ENCODE measurements around the gene OR6S1. TPM values are rescaled to one million over a fixed set of nuclear protein-coding genes. Genes with fewer than 3 reads are reported as not detected.
A peak's percentile ranks its signal among the peaks of the same experiment; 100 is the strongest.

The OR6S1 gene
- total and polyA plus RNA-seq, 2 experiments from 2014 or later = not detected

- Histone ChIP-seq H3K36me3 (ENCODE audit: insufficient read depth) (no peaks in the 10 kb centered on the region), H3K79me2 (replicated peaks; ENCODE audit: insufficient read depth) (no peaks in the 10 kb centered on the region), H3K9me2 (ENCODE audit: insufficient read depth) (no peaks in the 10 kb centered on the region), H3K4me2 (peak overlapping the region; percentile 83), H3F3A (replicated peaks; ENCODE audit: low read depth) (peaks cover 14% of the 10 kb centered on the region), H3K27me3 (ENCODE audit: insufficient read depth) (peaks cover 66% of the 10 kb centered on the region), H3K4me3 (peak overlapping the region; percentile 74), H3K4me1 (ENCODE audit: insufficient read depth) (peaks cover 13% of the 10 kb centered on the region), H3K27ac (ENCODE audit: low read depth) (no peak overlapping the region), H2AFZ (peak overlapping the region; percentile 38), H4K20me1 (replicated peaks; ENCODE audit: insufficient read depth) (no peaks in the 10 kb centered on the region)
- H3K27me3 Mint-ChIP-seq (ENCODE audit: insufficient read depth, low read depth, poor library complexity) = peaks cover 60% of the 10 kb centered on the region
- ATAC-seq (peak; percentile 6), DNase-seq (ENCODE audit: low spot score) (peak; percentile 85)
- peaks cover 6% of the 10 kb centered on the region; the same call in 2 of the 3 replicates for H3K36me3 Mint-ChIP-seq (ENCODE audit: low read depth)
- peaks cover 22% of the 10 kb centered on the region for H3K4me1 Mint-ChIP-seq
- peaks cover 16% of the 10 kb centered on the region for H3K9me3 Mint-ChIP-seq
- peak overlapping the region; percentile 82 for H3K27ac Mint-ChIP-seq
- H3K4me3 Mint-ChIP-seq = peak overlapping the region; percentile 94
- TF ChIP-seq, protein P1, sequence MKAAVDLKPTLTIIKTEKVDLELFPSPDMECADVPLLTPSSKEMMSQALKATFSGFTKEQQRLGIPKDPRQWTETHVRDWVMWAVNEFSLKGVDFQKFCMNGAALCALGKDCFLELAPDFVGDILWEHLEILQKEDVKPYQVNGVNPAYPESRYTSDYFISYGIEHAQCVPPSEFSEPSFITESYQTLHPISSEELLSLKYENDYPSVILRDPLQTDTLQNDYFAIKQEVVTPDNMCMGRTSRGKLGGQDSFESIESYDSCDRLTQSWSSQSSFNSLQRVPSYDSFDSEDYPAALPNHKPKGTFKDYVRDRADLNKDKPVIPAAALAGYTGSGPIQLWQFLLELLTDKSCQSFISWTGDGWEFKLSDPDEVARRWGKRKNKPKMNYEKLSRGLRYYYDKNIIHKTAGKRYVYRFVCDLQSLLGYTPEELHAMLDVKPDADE (IDR thresholded peaks at IDR 0.05) = no peak
- no peak for TF ChIP-seq CTCF (conservative IDR thresholded peaks at IDR 0.05; ENCODE audit: low read depth in 2 of 2)
- no peak for TF ChIP-seq ZNF331 (CRISPR knock-in tag; IDR thresholded peaks at IDR 0.05; ENCODE audit: low read depth)
- no peak for TF ChIP-seq ZNF114 (CRISPR knock-in tag; IDR thresholded peaks at IDR 0.05)
- no peak for TF ChIP-seq EZH2 (IDR thresholded peaks at IDR 0.05; ENCODE audit: low read depth, unreplicated experiment)
- TF ChIP-seq CREB1 (CRISPR knock-in tag; IDR thresholded peaks at IDR 0.05; ENCODE audit: low read depth) = no peak
- TF ChIP-seq STAT1 (IDR thresholded peaks at IDR 0.05; ENCODE audit: unreplicated experiment) = no peak
- TF ChIP-seq, protein P2, sequence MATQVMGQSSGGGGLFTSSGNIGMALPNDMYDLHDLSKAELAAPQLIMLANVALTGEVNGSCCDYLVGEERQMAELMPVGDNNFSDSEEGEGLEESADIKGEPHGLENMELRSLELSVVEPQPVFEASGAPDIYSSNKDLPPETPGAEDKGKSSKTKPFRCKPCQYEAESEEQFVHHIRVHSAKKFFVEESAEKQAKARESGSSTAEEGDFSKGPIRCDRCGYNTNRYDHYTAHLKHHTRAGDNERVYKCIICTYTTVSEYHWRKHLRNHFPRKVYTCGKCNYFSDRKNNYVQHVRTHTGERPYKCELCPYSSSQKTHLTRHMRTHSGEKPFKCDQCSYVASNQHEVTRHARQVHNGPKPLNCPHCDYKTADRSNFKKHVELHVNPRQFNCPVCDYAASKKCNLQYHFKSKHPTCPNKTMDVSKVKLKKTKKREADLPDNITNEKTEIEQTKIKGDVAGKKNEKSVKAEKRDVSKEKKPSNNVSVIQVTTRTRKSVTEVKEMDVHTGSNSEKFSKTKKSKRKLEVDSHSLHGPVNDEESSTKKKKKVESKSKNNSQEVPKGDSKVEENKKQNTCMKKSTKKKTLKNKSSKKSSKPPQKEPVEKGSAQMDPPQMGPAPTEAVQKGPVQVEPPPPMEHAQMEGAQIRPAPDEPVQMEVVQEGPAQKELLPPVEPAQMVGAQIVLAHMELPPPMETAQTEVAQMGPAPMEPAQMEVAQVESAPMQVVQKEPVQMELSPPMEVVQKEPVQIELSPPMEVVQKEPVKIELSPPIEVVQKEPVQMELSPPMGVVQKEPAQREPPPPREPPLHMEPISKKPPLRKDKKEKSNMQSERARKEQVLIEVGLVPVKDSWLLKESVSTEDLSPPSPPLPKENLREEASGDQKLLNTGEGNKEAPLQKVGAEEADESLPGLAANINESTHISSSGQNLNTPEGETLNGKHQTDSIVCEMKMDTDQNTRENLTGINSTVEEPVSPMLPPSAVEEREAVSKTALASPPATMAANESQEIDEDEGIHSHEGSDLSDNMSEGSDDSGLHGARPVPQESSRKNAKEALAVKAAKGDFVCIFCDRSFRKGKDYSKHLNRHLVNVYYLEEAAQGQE (IDR thresholded peaks at IDR 0.05; ENCODE audit: unreplicated experiment) = no peak
- TF ChIP-seq NANOG (IDR thresholded peaks at IDR 0.05; ENCODE audit: borderline replicate concordance) = no peak
- TF ChIP-seq JUNB (IDR thresholded peaks at IDR 0.05; ENCODE audit: unreplicated experiment) = no peak
- no peak for TF ChIP-seq EZH2phosphoT487 (IDR thresholded peaks at IDR 0.05; ENCODE audit: unreplicated experiment)
- TF ChIP-seq POLR2AphosphoS5 (IDR thresholded peaks at IDR 0.05; ENCODE audit: low read depth) = no peak
- no peak for TF ChIP-seq ZNF462 (CRISPR knock-in tag; IDR thresholded peaks at IDR 0.05)
Observed at GRCh38 chr14:20630340-20631022, 11.0 kb downstream of the OR6S1 start.
